AG20443 (cell line): Measurements from ENCODE around the gene SLC5A3.

Source experiments
- DNase-seq: peaks from one replicate; pipeline ENCODE4 v3.0.0; 2012; ENCODE audit warnings: low spot score, mixed read lengths

SLC5A3 gene

DNA sequence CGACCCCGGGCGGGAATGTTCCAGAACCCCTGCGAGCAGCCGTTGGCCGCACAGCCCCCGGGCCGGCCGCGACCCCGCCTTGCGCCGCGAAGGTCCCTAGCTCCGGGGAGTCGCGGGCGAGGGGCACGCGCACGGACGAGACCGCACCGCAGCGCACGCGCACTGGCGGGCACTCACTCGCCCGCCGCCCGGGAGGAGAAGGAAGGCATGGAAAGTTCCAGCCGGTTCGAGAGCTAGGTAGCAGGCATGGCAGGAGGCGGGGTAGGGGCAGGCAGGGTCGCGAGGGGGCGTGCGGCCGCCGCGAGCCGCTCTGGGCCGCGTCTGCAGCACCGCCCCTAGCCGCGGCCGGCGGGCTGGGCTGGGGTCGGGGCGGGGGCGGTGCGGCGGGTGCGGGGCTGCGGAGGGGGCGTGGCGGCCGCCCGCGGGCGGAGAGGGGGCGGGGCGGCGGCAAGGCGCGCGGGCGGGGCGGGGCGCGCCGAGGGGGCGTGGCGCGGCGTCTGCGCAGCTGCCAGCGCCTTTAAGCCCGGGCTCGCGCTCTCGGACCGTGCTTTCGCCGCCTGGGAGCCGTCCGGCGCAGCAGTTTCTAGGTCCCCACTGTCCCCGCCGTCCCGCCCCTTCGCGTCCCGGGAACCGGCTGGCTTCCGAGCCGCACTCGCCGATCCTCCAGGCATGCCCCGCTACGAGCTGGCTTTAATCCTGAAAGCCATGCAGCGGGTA lies at the start of gene SLC5A3, which contains the start of gene MRPS6:
Gene SLC5A3, plus strand, starts transcription at position 547 of the 717 bp plus-strand sequence. CDS start 21,621 bp downstream, outside the sequence.
Gene MRPS6, plus strand, starts transcription at position 547 of the 717 bp plus-strand sequence. Its CDS starts 123 bp downstream, at position 670.
- DNase-seq, result peak; percentile 96

DNA sequence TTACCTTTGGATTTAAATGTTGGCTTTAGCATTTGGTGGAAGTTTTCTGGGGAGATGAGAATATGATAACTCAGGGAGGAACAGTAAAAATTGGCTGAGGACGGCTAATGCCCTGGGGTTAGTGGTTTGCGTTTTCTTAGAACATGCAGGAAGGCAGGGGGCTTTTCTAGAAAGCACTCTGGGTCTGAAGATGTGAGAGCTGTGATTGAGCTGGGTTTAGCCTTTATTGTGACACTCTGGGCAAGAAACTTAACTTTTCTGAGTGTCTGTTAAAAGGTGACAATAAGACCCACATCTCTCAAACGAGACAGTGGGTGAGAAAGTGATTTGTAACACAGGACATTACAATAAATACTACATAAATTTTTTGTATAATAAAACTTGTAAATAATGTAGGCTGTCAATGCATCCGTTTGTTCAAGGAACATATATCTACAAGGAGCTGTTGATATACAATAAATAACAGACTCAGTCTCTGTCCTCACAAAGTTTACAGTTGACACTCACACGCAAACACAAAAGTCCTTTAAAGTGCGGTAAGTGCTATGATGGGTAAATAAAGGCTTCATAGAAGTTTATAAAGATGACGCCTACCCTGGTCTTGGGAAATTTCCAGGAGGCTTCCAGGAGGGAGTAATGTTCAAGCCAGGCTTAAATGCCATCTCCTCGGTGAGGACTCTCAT lies 49.5 kb upstream of the SLC5A3 start:
- no peak for DNase-seq

DNA sequence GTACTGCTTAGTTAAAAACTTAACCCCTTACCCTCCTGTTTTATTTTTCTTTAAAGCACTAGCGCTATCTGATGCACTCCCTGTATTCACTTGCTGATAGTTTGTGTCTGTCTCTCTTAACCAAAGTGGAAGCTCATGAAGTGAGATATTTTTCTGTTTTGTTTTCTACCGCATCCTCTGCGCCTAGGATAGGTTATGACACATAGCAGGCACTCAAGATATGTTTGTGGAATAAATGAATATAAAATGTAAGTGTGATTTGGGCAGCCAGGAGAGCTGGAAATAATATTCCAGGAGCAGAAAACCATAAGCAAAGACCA lies 49.0 kb upstream of the SLC5A3 start:
- DNase-seq, result no peak

DNA sequence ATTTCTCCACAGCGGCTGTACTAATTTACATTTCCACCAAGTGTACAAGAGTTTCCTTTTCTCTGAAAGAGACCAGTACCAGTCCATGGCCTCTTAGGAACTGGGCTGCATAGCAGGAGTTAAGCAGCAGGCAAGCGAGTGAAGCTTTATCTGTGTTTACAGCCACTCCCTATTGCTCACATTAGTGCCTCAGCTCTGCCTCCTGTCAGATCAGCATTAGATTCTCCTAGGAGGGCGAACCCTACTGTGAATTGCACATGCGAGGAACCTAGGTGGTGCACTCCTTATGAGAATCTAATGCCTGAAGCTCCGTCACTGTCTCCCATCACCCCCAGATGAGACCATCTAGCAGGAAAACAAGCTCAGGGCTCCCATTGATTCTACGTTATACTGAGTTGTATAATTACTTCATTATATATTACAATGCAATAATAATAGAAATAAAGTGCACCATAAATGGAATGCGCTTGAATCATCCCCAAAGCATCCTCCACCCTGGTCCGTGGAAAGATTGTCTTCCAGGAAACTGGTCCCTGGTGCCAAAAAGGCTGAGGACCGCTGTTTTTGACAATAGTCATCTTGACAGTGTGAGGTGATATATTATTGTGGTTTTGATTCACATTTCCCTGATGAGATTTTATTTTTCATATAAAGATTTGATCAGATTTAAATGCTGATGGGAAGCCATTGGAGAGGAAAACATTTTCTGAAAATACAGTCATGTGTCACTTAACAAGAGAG lies 45.5 kb upstream of the SLC5A3 start:
- DNase-seq, result no peak

DNA sequence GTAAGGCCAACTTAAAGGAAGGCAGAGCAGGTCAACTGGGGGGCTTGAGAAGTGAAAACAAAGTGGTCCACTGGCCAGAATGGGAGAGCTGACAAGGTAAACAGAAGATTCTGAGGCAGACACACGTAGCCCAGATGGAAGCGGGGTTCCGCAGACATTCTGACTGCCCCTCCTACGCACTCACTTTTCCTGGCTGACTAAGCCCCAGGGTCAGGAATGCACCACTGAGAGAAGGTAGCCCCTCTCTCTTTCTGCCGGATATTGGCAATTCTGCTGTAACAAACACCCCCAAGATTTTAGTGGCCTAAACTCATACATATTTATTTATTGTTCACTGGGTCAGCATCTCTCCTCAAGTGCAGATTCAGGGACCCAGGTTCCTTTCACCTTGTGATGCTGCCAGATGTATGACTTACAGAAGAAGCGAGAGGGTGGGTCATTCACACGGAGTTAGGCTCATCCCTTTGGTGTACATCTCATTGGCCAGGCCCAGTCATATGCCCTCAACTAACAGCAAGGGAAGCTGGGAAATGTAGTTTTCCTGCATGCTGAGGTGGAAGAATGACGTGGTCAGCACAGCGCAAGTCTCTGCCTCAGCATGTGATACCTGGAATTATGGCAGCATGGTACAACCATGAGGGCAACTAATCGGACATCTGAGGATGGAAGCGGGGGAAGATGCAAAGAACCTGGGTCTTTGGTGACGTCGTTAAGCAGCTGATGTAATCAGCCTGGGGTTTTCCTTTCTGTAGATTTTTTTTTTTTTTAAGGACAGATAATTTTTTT lies 43.4 kb upstream of the SLC5A3 start:
- DNase-seq, result peak; percentile 71

DNA sequence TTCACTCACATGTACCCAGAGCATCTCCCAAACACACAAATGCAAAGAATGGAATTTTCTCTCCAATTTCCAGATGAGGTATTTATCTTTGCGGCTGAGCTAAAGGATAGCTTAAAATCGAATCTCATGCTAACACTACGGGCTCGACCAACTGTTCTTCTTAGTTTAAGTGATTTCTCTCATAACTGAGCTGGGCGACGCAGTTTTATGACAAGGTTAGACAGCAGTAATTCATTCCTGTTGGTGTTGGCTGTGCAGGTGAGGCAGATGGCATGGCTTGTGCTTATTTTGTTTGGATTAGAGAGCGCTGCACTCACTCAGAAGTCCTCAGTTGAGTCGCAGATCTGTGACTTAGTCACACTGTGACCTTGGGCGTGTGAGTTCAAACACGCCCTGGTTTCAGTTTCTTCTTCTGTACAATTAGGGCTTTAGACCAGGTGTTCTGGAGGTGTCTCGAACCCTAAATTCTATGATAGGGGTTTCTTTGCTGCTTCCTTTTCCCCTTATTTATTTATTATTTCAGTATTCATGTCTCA lies 41.5 kb upstream of the SLC5A3 start:
- no peak for DNase-seq

DNA sequence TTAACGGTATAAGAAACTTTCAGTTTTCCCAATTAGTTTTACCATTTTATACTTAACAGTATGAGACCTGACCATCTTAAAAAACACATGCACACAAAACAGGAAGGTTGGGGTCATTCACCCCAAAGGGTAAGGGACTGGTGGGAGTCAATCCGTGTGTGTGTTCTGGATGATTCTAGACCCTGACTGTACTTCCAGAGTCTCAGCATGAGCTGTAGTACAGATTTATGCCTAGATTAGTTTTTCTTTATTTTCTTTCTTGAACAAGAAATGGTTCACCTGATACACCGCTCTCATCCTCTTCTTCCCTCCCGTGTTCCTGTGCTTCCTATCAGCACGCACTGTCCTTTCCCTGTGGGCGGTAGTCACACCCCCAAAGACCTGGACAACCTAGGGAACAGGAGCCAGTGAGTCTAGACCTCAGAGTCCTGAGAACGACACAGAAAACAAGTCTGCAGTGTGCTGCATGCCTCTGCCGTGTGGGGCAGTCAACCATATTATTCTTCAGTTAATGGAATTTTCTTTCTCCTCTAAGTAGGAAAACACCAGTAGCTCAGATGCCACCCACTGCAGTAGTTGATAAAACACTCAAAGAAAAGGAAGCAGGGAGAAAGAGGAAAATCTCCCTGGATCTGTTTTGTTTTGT lies 38.9 kb upstream of the SLC5A3 start:
- DNase-seq, result no peak

DNA sequence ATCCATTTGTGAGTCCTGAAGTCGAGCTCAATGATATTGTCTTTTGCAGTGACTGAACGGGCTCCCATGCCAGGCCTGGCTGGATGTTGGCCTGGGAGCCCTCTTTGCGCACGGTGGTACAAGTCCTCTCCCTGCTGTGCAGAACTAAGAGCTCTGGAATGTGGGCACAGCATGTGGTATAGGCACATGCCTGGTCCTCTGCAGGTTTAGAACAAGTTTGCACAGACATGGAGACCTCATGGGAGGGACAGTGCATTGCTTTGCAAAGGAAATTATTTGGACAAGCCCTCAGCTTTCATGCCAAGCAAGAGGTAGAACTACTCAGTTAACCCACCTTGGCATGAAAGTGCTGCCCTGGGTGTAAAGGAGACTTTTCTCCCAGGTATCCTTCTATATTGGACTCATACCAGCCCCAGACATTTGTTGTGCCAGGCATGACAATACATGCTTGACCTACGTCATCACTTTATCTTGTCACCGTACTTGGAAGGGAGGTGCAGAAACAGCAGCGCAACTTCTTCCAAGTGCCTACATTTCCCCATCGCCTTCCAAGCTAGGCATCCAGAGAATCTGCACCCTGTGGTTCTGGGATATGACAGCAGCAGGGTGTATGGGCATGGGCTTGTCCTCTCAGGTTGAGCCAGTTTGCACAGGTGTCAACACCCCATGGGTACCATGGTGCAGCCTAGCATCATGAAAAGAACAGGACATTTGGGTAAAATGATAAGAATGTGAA lies 37.6 kb upstream of the SLC5A3 start:
- no peak for DNase-seq

DNA sequence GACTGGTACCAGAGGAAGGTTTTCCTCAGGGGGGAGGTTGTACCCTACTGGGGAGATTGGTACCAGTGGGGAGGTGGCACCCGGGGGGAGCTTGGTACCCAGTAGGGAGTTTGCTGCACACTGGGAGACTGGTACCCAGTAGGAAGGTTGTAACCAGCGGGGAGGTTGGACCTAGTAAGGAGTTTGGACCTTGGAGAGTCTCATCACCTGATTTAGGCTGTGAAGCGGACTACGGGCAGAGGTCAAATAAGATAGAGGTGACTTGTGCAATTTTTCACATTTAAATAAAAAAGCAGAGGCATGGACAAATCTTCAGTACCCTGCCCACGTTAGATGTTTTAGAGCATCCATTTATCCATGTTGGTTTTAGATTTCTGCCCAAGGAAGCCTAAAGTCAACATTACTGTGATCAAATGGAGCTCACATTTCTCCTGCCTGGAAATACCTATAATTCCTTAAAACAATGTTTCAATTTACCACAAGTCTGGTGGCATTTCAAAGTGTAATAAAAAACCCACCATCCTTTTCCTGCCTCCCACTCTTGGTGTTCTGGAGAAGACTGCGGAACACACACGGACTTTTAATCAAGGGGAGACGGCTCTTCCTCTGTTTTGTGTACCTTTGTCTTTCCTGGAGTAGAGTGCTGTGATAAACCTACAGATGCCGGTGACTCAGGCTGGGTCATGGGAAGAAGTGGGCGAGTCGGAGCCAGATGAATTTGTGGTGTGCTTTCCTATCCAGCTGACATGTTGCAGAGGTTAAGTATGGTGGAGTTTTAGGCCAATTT lies 36.2 kb upstream of the SLC5A3 start:
- DNase-seq, result no peak

DNA sequence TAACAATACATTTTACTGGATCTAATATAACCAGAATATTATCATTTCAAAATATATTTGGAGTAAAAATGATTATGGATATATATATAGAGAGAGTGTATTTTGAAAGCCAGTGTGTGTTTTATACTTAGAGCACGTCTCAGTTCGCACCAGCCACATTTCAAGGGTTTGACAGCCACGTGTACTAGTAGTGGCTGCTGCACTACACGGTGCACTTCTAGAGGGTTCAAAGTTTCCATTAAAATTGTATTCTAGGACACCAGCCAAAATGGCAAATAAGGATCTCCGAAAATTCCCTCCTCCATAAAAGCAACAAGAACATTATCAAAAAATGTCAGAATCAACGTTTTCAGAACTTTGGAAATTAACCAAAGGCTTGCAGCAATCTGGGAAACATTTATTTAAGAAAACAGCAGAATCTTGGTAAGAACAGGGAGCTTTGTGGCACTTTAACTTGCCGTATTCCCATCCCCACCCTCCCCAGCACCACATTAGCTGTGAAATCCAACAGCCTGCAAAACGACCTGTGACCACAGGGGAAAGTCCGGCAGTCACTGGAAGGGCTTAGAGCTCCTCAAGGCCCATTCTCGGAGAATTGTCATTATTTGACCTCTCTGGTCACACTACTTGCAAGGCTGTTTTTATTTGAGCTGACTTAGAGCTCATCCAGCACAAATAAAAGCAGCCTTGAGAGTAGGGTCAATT lies 33.5 kb upstream of the SLC5A3 start:
- DNase-seq, result no peak

DNA sequence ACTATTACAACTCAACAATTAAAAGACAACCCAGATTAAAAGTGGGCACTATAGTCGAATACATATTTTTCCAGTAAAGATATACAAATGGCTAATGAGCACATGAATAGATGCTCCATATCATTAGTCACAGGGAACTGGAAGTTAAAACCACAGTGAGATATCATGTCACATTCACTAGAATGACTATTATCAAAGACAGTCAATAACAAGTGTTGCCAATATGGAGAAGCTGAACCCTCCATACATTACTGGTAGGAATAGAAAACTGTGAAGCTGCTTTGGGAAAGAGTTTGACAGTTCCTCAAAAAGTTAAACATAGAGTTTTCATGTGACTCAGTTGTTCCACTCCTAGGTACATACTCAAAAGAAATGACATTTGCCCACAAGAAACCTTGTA lies 30.6 kb upstream of the SLC5A3 start:
- DNase-seq, result no peak

DNA sequence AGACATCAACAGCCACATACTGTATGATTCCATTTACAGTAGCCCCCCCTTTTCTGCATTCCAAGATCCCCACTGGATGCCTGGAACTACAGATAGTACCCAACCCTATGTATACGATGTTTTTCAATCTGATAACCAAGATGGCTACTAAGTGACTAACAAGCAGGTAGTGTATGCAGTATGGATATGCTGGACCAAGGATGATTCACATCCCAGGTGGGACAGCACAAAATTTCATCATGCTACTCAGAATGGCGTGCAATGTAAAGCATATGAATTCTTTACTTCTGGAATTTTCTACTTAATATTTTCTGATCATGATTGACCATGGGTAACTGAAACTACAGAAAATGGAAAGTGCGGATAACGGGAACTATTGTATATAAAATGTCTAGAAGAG lies 30.0 kb upstream of the SLC5A3 start:
- DNase-seq, result no peak

DNA sequence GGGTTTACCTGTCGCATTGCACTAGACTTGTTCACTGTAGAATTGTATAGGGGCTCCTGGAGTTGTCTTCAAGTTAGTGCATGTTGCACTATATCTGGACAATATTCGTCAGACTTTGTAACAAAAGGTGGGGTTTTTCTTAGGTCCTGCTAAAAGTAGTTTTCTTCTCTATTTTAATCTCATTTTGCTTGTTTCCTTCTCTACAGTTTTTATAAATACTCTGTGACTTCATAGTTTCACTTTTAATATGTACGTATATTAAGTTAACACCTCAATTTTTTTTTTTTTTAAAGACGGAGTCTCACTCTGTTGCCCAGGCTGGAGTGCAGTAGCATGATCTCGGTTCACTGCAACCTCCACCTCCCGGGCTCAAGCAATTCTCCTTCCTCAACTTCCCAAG lies 26.5 kb upstream of the SLC5A3 start:
- no peak for DNase-seq

DNA sequence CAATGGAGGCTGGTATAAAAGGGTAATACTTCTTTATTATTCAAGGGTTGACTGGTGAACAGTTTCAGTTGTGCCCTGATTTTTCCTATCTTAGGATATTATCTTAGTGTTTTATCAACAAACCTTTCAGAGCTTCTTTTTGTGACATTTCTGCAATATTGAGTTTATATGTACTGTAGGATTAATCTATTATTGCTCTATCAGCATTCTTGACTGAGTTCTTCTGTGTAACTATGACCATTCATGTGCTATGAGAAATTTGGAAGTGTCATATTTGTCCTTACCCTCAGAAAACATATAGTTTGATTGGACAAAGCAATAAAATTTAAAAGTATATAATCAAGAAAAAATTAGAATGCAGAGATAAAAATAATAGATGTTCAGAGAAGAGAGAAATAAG lies 25.5 kb upstream of the SLC5A3 start:
- DNase-seq, result no peak

DNA sequence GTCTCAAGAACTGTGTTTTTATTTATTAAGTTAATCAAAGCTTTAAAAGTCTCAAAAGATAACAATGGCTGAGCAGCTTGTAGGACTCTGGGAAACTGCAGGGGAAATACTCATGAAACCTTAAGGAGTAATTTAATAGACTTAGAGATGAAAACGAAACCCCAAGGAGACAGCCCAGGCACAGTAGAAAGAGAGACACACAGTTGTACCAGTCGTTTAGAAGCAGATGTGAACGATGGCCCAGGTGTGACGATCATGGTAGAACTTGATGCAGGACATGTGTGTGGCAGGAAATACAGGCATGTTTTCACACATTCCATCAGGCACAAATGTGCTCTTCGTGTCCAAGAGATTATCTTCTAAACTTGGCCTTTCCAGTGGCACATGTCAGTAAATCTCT lies 21.2 kb upstream of the SLC5A3 start:
- no peak for DNase-seq

DNA sequence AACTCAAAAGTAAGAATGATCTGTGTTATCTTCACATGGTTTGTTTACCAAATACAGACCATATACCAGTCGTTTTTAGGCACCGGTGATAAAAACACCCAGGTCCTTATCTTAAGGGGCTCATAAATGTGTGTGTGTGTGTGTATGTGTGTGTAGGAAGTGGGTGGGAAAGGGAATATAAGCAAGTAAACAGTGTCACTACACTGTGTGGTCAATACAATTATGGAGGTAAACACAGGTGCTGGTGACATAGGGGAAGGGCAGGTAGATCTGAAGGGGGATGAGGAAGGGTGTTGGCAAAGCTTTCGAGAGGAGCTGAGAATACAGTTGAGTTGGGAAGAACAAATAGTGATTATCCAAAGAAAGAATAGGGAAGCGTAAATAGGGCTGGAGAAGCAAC lies 19.1 kb upstream of the SLC5A3 start:
- no peak for DNase-seq

DNA sequence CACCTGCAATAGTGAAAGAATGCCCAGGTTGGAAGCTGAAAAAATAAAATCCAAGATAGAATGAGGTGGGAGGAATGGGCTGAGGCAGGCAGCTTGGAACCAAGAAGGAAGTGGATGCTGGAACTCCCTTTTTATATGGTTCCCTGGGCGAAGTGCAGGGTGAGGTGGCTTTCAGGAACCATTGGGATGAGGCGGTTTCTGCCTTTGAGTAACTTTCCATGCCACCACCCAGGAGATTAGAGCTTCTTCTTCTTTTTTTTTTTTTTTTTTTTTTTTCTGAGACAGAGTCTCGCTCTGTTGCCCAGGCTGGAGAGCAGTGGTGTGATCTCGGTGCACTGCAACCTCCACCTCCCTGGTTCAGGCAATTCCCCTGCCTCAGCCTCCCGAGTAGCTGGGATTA lies 17.8 kb upstream of the SLC5A3 start:
- no peak for DNase-seq

DNA sequence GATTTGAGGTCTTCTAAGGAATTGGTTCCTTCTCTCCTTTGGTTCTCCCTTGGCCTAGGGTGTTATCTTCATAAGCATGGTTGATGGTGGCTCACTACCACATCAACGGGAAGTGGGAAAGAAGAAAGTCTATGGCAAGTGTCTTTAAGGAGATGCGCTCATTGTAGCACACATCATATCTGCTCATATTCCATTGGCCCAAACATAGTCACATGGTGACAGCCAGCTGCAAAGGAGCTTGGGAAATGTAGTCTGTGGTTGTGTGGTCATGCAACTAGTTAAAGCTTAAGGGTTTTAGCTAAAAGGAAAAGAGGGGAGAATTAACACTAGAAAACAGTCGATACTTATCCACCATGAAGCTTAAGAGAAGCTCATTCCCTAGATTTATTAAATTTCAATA lies 11.4 kb upstream of the SLC5A3 start:
- no peak for DNase-seq

DNA sequence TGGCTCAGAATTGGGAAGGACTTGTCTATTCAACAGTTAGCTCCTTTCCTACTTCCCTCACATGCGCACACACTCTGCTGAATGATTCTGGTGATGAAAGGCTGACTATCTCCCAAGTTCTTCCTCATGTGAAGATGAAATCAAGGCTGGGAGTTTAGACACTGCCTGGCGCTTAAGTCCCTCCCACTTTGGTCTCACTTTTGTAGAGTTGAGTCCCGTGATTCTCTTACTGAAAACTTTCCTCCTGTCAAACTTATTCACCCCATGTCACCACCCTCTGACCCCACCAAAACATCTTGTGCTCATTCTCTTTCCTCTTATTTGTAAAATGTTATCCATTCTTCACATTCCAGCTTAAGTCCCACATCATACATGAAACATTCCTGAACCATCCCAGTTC lies 8.4 kb upstream of the SLC5A3 start:
- peak; percentile 41 for DNase-seq
